Muscle layer of duodenum (tissue), 2 donors: Measurements from ENCODE around the gene HMGCS1.

ENCODE experiments used
- H3K27ac ChIP-seq: one replicate; pipeline ENCODE4 v1.7.0; 2013; ENCODE audit warnings: mild to moderate bottlenecking, low read length
- H3K27me3 ChIP-seq: one replicate; pipeline ENCODE4 v1.7.0; 2013; ENCODE audit warnings: low read depth, mild to moderate bottlenecking, control low read depth, low read length
- H3K36me3 ChIP-seq, 2 donors: one replicate each; pipeline ENCODE4 v1.7.0; 2013; ENCODE audit warnings: low read length in 2 of 2, control low read depth in 1 of 2, mild to moderate bottlenecking in 1 of 2; ENCODE audit not compliant: insufficient read depth in 2 of 2, control insufficient read depth in 1 of 2
- H3K4me1 ChIP-seq, 2 donors: one replicate each; pipeline ENCODE4 v1.7.0; 2013; ENCODE audit warnings: low read length in 2 of 2, mild to moderate bottlenecking in 2 of 2, control low read depth in 1 of 2, moderate library complexity in 1 of 2; ENCODE audit not compliant: insufficient read depth in 2 of 2, control insufficient read depth in 1 of 2
- H3K4me3 ChIP-seq, 2 donors: one replicate each; pipeline ENCODE4 v1.7.0; 2013; ENCODE audit warnings: low read length in 2 of 2, low read depth in 1 of 2, mild to moderate bottlenecking in 1 of 2
- H3K9me3 ChIP-seq, 2 donors: one replicate each; pipeline ENCODE4 v1.7.0; 2013; ENCODE audit warnings: low read length in 2 of 2, control low read depth in 1 of 2, mild to moderate bottlenecking in 1 of 2; ENCODE audit not compliant: control insufficient read depth in 1 of 2
- donor health status: healthy.

Gene HMGCS1

DNA sequence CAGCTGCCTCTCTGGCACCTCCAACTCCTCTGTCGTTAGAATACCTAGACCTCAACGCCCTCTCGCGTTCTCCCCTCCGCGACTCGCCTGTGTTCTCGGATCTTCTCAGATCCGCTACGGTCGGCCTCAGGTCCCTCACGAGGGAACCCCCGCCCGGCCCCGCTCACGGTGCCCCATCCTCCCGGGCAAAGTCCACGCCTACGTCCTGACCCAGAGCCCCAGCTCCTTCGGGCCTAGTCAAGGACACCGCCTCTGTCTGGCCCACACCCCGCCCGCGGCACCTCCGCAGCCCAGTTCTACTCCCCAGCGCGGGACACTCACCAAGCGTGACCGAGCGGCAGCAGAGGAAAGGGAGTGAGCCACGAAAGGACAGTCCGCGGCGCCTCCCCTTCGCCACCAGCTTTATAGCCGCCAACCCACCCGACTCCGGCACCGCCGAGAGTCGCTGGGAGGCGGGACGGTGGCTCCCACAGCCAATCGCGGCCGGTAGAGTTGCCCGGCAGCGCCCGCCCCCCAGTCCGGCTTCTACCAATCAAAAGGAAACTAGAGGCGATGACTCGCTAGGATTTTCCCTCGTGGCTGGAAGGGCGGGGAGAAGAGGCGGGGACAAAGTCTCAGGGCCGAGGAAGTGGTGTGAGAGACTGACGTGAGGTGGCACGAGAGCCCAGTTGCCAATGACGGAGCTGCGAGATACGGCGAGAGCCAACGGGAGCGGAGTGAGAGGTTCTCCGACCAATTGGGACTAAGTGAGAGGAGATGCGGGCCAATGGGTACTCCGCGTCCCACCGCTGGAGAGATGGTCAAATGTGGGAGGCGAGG is at the start of gene HMGCS1:
TSS of gene HMGCS1 (minus strand) at position 378 of the 819 bp plus-strand sequence. CDS start 14,447 bp downstream, outside the sequence.
- Histone ChIP-seq H3K4me1 (peaks cover 0 to 17% of the 10 kb centered on the region in 2 donors), H3K4me3 (peak within 1 kb of the TSS; percentile 83 to 91), H3K9me3 (no peaks in the 10 kb centered on the region), H3K36me3 (no peaks in the 10 kb centered on the region), H3K27me3 (no peaks in the 10 kb centered on the region), H3K27ac (peak within 1 kb of the TSS; percentile 81)

GRCh38 chr5:43358726-43359125 is 45.5 kb upstream of the HMGCS1 start:
- Histone ChIP-seq H3K4me1 (no peaks in the 10 kb centered on the region), H3K27me3 (no peaks in the 10 kb centered on the region), H3K9me3 (peaks cover 3 to 7% of the 10 kb centered on the region in 2 donors), H3K27ac (no peak overlapping the region), H3K36me3 (no peaks in the 10 kb centered on the region), H3K4me3 (no peak overlapping the region)

- no peak overlapping the region for H3K27ac ChIP-seq
- peaks cover 3 to 7% of the 10 kb centered on the region in 2 donors for H3K9me3 ChIP-seq
Observed at GRCh38 chr5:43358301-43358700, 45.1 kb upstream of the HMGCS1 start.

GRCh38 chr5:43357878-43358281 is 44.7 kb upstream of the HMGCS1 start:
- peaks cover 3 to 7% of the 10 kb centered on the region in 2 donors for H3K9me3 ChIP-seq
- H3K36me3 ChIP-seq, result no peaks in the 10 kb centered on the region
- no peak overlapping the region for H3K27ac ChIP-seq
- H3K4me3 ChIP-seq, result no peak overlapping the region
- no peaks in the 10 kb centered on the region for H3K27me3 ChIP-seq
- H3K4me1 ChIP-seq, result no peaks in the 10 kb centered on the region

More at GRCh38 chr5:43358301-43358700, 45.1 kb upstream of the HMGCS1 start:
- no peak overlapping the region for H3K4me3 ChIP-seq
- no peaks in the 10 kb centered on the region for H3K27me3 ChIP-seq
- H3K4me1 ChIP-seq, result no peaks in the 10 kb centered on the region
- H3K36me3 ChIP-seq, result no peaks in the 10 kb centered on the region

- Histone ChIP-seq H3K36me3 (no peaks in the 10 kb centered on the region), H3K27ac (no peak overlapping the region), H3K27me3 (no peaks in the 10 kb centered on the region), H3K4me3 (no peak overlapping the region), H3K9me3 (peaks cover 3 to 7% of the 10 kb centered on the region in 2 donors), H3K4me1 (no peaks in the 10 kb centered on the region)
Observed at GRCh38 chr5:43357067-43357466, 43.9 kb upstream of the HMGCS1 start.

DNA sequence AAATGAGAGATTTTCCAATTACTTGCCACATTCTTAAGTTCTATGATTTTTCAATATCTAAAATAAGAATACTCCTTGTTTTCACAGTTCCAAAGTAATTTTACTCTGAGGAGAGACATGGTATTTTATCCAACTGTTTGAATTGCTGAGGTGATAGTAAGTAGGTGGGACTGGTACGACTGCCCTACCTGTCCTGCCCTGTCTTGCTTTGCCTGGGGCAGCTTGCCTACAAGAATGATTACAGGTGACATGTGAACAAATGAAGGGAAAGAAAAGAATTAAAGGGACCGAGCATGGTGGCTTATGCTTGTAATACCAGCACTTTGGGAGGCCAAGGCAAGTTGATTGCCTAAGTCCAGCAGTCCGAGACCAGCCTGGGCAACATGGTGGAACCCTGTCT is 41.6 kb upstream of the HMGCS1 start:
- no peaks in the 10 kb centered on the region for H3K27me3 ChIP-seq
- no peak overlapping the region for H3K4me3 ChIP-seq

DNA sequence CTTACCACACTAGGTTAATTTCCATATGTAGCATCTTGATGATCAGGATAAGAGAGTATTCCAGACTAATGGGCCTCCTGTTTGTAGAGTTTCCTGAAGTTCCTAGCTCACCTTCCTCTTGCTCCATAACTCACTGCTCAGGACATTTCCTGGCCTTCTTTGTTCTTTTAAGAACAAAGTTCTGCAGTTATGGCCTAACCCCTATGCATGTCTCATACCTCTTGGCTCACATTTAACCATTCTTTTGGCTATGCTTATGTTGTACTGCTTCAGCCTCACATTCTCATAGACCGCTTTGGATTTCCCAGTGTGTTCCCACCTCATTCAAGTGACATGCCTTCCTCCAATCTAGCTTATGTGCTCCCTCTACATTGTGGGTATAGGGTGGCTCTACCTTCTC is 40.5 kb upstream of the HMGCS1 start:
- H3K9me3 ChIP-seq, result no peaks in the 10 kb centered on the region
- no peak overlapping the region for H3K4me3 ChIP-seq
- H3K27me3 ChIP-seq, result no peaks in the 10 kb centered on the region
- H3K36me3 ChIP-seq, result no peaks in the 10 kb centered on the region
- no peaks in the 10 kb centered on the region for H3K4me1 ChIP-seq
- no peak overlapping the region for H3K27ac ChIP-seq

More for the DNA sequence above, 41.6 kb upstream of the HMGCS1 start:
- peaks cover 2% of the 10 kb centered on the region in 2 donors for H3K9me3 ChIP-seq
- no peaks in the 10 kb centered on the region for H3K36me3 ChIP-seq
- no peaks in the 10 kb centered on the region for H3K4me1 ChIP-seq
- H3K27ac ChIP-seq, result no peak overlapping the region

DNA sequence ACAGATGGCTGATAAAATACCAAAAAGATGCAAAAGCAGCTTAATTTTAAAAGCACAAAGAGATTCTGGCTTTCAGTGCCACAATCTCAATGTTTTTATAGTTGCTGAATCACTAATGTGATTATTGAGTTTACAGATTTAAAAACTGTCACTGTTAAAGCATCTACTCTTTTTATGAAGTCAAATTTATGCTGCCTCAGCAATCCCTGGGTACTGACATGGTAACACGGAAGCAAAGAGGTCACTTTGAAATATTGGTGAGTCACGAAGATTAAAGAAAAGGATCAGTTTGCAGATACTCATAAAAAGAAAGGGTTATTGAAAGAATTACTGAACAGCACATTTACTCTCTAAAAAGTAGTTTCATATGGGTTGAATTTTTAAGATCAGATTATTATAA is 39.7 kb upstream of the HMGCS1 start:
- Histone ChIP-seq H3K4me1 (no peaks in the 10 kb centered on the region), H3K27ac (no peak overlapping the region), H3K36me3 (no peaks in the 10 kb centered on the region), H3K9me3 (no peaks in the 10 kb centered on the region), H3K27me3 (no peaks in the 10 kb centered on the region), H3K4me3 (no peak overlapping the region)

DNA sequence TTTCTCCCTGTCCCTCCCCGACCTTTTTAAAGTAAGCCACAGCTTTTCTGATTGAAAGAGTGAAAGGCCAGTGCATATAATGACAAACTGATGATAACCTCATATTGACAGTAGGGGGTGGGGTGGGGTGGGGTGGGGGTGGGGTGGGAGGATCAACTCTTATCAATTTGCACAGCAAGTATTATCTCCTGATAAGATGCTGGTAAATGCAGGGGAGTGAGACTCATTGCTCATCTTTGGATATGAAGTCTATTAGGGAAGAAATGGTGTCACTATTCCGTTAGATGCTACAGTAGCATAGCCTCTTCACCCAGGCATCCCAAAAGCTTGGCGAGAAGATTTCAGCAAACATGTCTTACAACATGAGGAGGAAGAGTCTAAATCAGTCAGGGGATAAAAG is 38.9 kb upstream of the HMGCS1 start:
- Histone ChIP-seq H3K27me3 (no peaks in the 10 kb centered on the region), H3K27ac (no peak overlapping the region), H3K9me3 (peaks cover 0 to 2% of the 10 kb centered on the region in 2 donors), H3K36me3 (no peaks in the 10 kb centered on the region), H3K4me3 (no peak overlapping the region), H3K4me1 (no peaks in the 10 kb centered on the region)

- H3K4me3 ChIP-seq, result no peak overlapping the region
- H3K27me3 ChIP-seq, result no peaks in the 10 kb centered on the region
Observed at GRCh38 chr5:43348861-43349363, 35.7 kb upstream of the HMGCS1 start.

DNA sequence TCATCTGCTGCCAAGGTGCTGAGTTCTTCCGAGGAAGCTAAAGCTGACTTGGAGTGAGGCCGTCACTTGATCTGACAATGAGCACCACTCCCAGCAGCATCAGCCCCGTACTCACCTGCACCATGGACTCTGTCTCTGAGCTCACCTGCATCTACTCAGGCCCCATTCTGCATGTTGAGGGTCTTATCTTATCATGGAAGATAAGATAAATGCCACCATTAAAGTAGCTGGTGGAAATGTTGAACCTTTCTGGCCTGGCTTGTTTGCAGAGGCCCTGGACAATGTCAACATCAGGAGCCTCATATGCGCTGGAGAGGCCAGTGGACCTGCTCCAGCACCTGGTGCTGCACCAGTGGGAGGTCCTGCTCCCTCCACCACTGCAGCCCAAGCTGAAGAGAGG is 35.0 kb upstream of the HMGCS1 start:
- Histone ChIP-seq H3K4me1 (no peaks in the 10 kb centered on the region), H3K9me3 (peaks cover 0 to 2% of the 10 kb centered on the region in 2 donors), H3K27me3 (no peaks in the 10 kb centered on the region), H3K36me3 (no peaks in the 10 kb centered on the region), H3K27ac (no peak overlapping the region), H3K4me3 (no peak overlapping the region)

More at GRCh38 chr5:43348861-43349363, 35.7 kb upstream of the HMGCS1 start:
- no peak overlapping the region for H3K27ac ChIP-seq
- H3K9me3 ChIP-seq, result peaks cover 0 to 2% of the 10 kb centered on the region in 2 donors
- no peaks in the 10 kb centered on the region for H3K4me1 ChIP-seq
- no peaks in the 10 kb centered on the region for H3K36me3 ChIP-seq
